OCI-LY1 (cell line): ENCODE results near the gene IQSEC3.
A peak's percentile ranks its signal among the peaks of the same experiment; 100 is the strongest.

Experiments used
- H2AFZ ChIP-seq: fragments of 200-600 bp; sonication (generic), shearing (Covaris generic); 2 replicates; pipeline ENCODE4 v1.6.0; 2014; ENCODE audit warnings: antibody characterized with exemption, mild to moderate bottlenecking, low read length
- H3F3A ChIP-seq: fragments of 200-600 bp; sonication (generic), shearing (Covaris generic); 2 replicates; pipeline ENCODE4 v1.6.0; 2014; ENCODE audit warnings: mild to moderate bottlenecking, antibody characterized with exemption, low read length, moderate library complexity; ENCODE audit not compliant: insufficient read depth
- H3K27ac ChIP-seq: fragments of 200-600 bp; sonication (generic); 2 replicates; pipeline ENCODE4 v1.5.1; 2014; ENCODE audit warnings: low read length, mixed run types, mild to moderate bottlenecking, low read depth; ENCODE audit not compliant: poor library complexity, severe bottlenecking
- H3K27me3 ChIP-seq: fragments of 200-600 bp; sonication (generic); 2 replicates; pipeline ENCODE4 v1.6.0; 2014; ENCODE audit warnings: antibody characterized with exemption, mild to moderate bottlenecking, low read length, moderate library complexity; ENCODE audit not compliant: insufficient read depth
- H3K36me3 ChIP-seq: fragments of 200-600 bp; sonication (generic); 2 replicates; pipeline ENCODE4 v1.6.1; 2014; ENCODE audit warnings: mild to moderate bottlenecking, antibody characterized with exemption, low read length, moderate library complexity, mixed read lengths; ENCODE audit not compliant: insufficient read depth
- H3K4me1 ChIP-seq: fragments of 200-600 bp; sonication (generic); 2 replicates; pipeline ENCODE4 v1.5.1; 2014; ENCODE audit warnings: mild to moderate bottlenecking, low read length, moderate library complexity; ENCODE audit not compliant: insufficient read depth, severe bottlenecking
- H3K4me2 ChIP-seq: fragments of 200-600 bp; sonication (generic), shearing (Covaris generic); 2 replicates; pipeline ENCODE4 v1.6.1; 2014; ENCODE audit warnings: low read length
- H3K4me3 ChIP-seq: fragments of 200-600 bp; sonication (generic); 2 replicates; pipeline ENCODE4 v1.5.1; 2014; ENCODE audit warnings: low read length, low read depth, mild to moderate bottlenecking, mixed read lengths; ENCODE audit not compliant: poor library complexity, severe bottlenecking
- H3K79me2 ChIP-seq: fragments of 200-600 bp; shearing (Covaris generic); 2 replicates; pipeline ENCODE4 v1.6.1; 2016; ENCODE audit warnings: mixed run types, low read length, mixed read lengths; ENCODE audit not compliant: insufficient read depth
- H3K9ac ChIP-seq: fragments of 200-600 bp; sonication (generic), shearing (Covaris generic); 2 replicates; pipeline ENCODE4 v1.6.1; 2014; ENCODE audit warnings: mild to moderate bottlenecking, low read length, mixed read lengths
- H3K9me2 ChIP-seq: fragments of 200-600 bp; sonication (generic), shearing (Covaris generic); 2 replicates; pipeline ENCODE4 v1.6.1; 2014; ENCODE audit warnings: low read depth, mild to moderate bottlenecking, low read length, mixed read lengths
- H3K9me3 ChIP-seq: fragments of 200-600 bp; shearing (Covaris generic); 2 replicates; pipeline ENCODE4 v1.6.1; 2014; ENCODE audit warnings: low read length, mixed read lengths
- H4K20me1 ChIP-seq: fragments of 200-600 bp; sonication (generic), shearing (Covaris generic); 2 replicates; pipeline ENCODE4 v1.6.0; 2016; ENCODE audit warnings: mild to moderate bottlenecking, low read length; ENCODE audit not compliant: insufficient read depth
- EZH2 ChIP-seq: fragments of 200-600 bp; sonication (generic), shearing (Covaris generic); IDR thresholded peaks from 2 replicates; pipeline ENCODE4 v1.8.0; 2017; ENCODE audit warnings: borderline replicate concordance, mixed run types, mild to moderate bottlenecking, antibody characterized with exemption, low read length, moderate library complexity, mixed read lengths
- TF ChIP-seq, protein P1 (sequence below): fragments of 200-600 bp; sonication (generic), shearing (Covaris generic); IDR thresholded peaks from 2 replicates; pipeline ENCODE4 v1.5.1; 2017; ENCODE audit warnings: mild to moderate bottlenecking, antibody characterized with exemption, low read length, moderate library complexity, mixed read lengths

Gene IQSEC3

DNA sequence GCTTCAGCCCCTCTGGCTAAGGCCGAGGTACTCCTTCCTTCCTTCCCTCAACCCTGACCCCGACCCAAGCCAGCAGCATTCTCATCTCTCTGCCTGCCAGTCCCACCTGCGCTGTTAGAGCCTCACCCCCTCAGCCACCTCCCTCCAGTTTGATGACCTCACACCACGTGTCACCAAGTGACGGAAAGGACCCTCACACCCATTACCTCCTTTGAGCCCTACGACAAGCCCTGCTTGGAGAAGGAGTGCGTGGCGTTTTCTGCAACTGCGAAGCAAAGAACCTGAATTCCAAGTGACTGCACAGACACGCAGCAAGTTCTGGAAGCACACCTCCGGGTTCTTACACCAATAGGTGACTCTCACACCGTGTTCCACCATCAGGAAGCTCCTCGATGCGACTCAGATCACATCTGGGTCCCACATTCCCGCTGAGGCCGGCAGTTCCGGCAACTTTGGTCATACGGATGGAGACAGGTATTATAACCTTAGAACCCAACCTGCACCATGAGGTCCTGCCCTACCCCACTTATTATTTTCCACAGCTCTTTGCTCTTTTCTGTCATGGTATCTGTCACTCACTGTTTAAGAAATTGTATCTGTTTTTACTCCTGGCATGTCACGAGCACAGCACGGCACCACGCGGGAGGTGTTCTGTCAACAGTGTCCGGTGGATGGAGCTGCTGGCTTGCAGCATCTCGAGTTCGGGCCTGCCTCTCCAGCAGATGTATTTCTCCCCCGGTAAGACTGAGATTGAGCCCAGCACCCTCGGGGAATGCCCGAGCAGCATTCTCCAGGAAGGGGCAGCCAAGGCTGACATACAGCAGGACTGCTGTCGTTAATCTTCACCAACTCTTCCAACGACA, 152.4 kb downstream of the IQSEC3 start:
- H3K9me3 ChIP-seq, result no peaks in the 10 kb centered on the region
- H3K4me3 ChIP-seq, result no peak overlapping the region
- H3K36me3 ChIP-seq, result no peaks in the 10 kb centered on the region
- H3K9ac ChIP-seq, result no peak overlapping the region
- H3K27me3 ChIP-seq, result peaks cover 10% of the 10 kb centered on the region; the same call in 1 of the 2 replicates
- H3K4me1 ChIP-seq, result no peaks in the 10 kb centered on the region
- no peaks in the 10 kb centered on the region for H3K9me2 ChIP-seq
- H3K79me2 ChIP-seq, result no peaks in the 10 kb centered on the region
- no peak for TF ChIP-seq EZH2
- TF ChIP-seq, protein P1, sequence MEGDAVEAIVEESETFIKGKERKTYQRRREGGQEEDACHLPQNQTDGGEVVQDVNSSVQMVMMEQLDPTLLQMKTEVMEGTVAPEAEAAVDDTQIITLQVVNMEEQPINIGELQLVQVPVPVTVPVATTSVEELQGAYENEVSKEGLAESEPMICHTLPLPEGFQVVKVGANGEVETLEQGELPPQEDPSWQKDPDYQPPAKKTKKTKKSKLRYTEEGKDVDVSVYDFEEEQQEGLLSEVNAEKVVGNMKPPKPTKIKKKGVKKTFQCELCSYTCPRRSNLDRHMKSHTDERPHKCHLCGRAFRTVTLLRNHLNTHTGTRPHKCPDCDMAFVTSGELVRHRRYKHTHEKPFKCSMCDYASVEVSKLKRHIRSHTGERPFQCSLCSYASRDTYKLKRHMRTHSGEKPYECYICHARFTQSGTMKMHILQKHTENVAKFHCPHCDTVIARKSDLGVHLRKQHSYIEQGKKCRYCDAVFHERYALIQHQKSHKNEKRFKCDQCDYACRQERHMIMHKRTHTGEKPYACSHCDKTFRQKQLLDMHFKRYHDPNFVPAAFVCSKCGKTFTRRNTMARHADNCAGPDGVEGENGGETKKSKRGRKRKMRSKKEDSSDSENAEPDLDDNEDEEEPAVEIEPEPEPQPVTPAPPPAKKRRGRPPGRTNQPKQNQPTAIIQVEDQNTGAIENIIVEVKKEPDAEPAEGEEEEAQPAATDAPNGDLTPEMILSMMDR, result no peak
- no peaks in the 10 kb centered on the region for H4K20me1 ChIP-seq
- no peak overlapping the region for H3K4me2 ChIP-seq
- no peak overlapping the region for H3K27ac ChIP-seq
- H2AFZ ChIP-seq, result no peak overlapping the region
- no peaks in the 10 kb centered on the region for H3F3A ChIP-seq

DNA sequence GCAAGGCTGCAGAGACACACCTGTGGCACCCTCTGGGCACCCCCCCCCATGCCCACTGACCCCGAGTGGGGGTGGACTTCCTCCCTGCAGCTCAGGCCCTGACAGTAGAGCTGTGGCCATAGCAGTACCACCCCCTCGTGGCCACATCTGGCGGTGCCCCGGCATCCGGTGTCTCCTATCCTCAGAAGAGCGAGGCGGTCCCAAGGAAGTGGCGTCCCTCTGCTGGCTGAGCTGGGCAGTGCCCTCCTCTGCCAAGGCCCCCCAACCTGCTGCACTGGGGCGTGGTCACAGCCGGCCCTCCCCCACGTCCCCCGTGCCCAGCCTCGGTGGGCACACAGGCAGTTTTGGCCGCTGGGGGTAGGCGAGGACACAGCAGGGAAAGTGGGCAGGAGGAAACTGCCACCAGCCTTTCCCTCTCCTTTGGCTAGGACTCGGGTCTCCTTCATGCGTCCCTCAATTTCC, 153.4 kb downstream of the IQSEC3 start:
- Histone ChIP-seq H3K9ac (no peak overlapping the region), H3K4me3 (no peak overlapping the region), H3K9me3 (no peaks in the 10 kb centered on the region), H3K27me3 (peaks cover 6% of the 10 kb centered on the region; the same call in 1 of the 2 replicates), H3K79me2 (no peaks in the 10 kb centered on the region), H3F3A (no peaks in the 10 kb centered on the region), H3K36me3 (no peaks in the 10 kb centered on the region), H2AFZ (no peak overlapping the region), H3K9me2 (no peaks in the 10 kb centered on the region), H3K27ac (no peak overlapping the region), H3K4me2 (no peak overlapping the region), H4K20me1 (no peaks in the 10 kb centered on the region), H3K4me1 (no peaks in the 10 kb centered on the region)
- TF ChIP-seq, protein P1, result peak; percentile 98
- no peak for TF ChIP-seq EZH2

DNA sequence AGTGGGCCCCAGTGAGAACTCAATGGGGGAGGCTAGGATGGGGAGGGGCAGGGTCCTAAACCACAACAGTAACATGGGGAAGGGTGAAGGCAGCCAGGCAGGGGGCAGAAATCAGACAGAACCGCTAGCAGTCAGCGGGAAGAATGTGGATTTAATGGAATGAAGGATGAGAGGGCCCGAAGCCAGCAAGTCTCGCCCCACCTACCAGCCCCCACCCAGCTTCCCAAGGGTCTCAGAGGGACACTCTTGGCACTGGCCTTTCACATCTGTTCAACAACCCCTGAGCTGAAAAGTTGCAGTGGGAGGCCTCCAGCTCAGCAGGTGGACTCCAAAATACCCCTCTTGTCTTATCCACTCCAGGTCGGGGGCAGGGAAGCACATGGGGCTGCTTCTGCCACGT, 153.9 kb downstream of the IQSEC3 start:
- H3K27me3 ChIP-seq, result 0 out of 2 replicates have a peak, but pooled peaks cover 2% of the 10 kb centered on the region
- H3K4me1 ChIP-seq, result no peaks in the 10 kb centered on the region
- H3K4me3 ChIP-seq, result no peak overlapping the region
- no peaks in the 10 kb centered on the region for H3F3A ChIP-seq
- no peak overlapping the region for H3K4me2 ChIP-seq
- H3K27ac ChIP-seq, result no peak overlapping the region
- no peaks in the 10 kb centered on the region for H3K9me2 ChIP-seq
- no peaks in the 10 kb centered on the region for H4K20me1 ChIP-seq
- H3K79me2 ChIP-seq, result no peaks in the 10 kb centered on the region
- H3K9me3 ChIP-seq, result no peaks in the 10 kb centered on the region
- TF ChIP-seq EZH2, result no peak
- TF ChIP-seq, protein P1, result no peak
- no peak overlapping the region for H3K9ac ChIP-seq
- no peak overlapping the region for H2AFZ ChIP-seq
- H3K36me3 ChIP-seq, result no peaks in the 10 kb centered on the region
